Measurements from ENCODE around the gene MEX3D.

DNA sequence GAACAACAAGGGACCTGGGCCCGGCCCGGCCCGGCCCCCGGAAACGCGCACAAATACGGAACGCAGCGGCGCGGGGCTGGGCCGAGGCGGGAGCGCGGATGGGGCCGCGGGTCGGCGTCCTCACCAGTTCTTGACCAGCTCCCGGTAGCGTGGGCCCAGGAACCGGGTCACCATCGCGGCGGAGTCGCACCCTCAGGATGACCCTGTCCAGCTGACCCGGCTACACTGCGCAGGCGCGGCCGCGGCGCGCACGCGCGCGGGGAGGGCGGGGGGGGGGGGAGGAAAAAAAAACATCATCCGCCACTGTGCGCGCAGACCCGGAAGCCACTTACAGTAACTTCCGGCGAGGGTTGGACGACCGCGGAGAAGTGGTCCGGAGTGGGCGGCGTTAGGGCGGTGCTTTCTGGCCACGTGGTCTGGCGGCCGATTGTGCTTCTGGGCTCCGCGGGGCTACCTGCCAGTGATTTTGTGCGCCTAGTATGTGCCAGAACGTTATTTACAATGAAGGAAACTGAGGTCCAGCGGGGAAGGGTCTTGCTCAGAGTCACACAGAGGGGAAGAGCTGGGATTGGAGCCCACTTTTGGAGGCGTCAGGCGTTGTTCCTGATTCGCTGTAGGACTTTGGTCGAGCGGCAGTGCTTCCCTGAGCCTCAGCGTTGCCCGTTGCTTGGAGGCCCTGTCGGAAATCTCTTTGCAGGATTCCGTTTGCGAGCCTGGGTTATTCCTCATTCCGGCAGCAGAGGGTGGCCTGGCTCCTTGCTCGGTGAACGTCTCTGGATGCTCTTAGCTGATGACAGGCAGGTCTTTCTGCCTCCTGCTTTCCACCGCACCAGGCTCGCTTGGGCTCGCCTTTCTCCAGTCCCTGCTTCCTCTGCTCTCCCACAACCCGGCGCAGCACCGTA is 37.4 kb upstream of the MEX3D start, which contains the start of gene UQCR11:
- TF ChIP-seq, protein P1, sequence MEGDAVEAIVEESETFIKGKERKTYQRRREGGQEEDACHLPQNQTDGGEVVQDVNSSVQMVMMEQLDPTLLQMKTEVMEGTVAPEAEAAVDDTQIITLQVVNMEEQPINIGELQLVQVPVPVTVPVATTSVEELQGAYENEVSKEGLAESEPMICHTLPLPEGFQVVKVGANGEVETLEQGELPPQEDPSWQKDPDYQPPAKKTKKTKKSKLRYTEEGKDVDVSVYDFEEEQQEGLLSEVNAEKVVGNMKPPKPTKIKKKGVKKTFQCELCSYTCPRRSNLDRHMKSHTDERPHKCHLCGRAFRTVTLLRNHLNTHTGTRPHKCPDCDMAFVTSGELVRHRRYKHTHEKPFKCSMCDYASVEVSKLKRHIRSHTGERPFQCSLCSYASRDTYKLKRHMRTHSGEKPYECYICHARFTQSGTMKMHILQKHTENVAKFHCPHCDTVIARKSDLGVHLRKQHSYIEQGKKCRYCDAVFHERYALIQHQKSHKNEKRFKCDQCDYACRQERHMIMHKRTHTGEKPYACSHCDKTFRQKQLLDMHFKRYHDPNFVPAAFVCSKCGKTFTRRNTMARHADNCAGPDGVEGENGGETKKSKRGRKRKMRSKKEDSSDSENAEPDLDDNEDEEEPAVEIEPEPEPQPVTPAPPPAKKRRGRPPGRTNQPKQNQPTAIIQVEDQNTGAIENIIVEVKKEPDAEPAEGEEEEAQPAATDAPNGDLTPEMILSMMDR (IDR thresholded peaks at IDR 0.05; ENCODE audit: borderline replicate concordance, extremely low read depth, low read length, poor library complexity, severe bottlenecking), result peak; percentile 89
- no peak for TF ChIP-seq EZH2 (IDR thresholded peaks at IDR 0.05; ENCODE audit: borderline replicate concordance, low read depth, low read length, severe bottlenecking)
